ENCODE data around the gene CALB2.
"Not testable (repeated sequence)": the region's sequence is repeated elsewhere in the genome, so short reads cannot be mapped to it uniquely, and the experiment has no call there.

Gene CALB2

DNA sequence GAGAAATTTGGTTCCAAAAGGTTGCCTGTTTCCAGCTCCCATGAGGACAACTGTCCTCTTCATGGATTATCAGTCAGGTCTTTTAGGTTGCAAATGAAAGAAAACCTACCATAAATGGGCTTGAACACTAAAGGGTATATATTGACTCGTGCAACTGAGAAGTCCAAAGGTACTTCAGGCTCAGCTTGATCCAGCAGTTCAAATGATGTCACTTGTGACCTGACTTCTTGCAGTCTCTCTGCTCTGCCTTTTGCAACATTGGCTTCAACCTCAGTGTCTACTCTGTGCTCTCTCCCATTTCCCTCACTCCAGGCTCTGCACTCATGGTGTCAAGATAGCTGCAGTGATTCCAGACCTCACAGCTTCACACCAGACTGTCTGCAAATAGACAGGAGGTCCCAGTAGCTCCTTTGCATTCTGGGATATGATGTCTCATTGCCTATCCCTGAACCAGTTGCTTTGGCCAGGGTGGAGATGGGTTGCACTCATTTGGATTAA, 5.5 kb upstream of the CALB2 start:
- no peak for DNase-seq

GRCh38 chr16:71353736-71354135, 4.8 kb upstream of the CALB2 start:
- DNase-seq, result no peak

DNA sequence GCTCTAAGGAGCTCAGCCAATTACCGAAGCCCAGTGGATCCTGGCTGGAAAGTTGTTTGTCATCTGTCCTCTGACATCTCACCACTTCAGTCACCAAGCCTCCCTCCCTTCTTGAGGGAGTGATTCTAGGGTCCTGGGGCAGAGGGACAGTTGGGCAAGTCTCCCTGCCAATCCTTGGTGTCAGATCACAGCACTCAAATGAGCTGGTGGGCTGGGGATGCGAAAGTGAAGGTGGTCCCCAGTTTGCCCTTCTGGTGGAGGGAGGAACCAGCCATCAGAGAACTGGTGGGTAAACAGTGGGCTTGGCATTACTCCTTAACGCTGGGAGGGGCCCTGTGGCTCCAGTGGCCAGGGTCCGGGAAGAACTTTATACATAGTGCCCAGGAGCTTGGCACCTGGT, 4.4 kb upstream of the CALB2 start:
- no peak for DNase-seq

- no peak for DNase-seq
Measured at GRCh38 chr16:71356051-71356740, 2.3 kb upstream of the CALB2 start.

DNA sequence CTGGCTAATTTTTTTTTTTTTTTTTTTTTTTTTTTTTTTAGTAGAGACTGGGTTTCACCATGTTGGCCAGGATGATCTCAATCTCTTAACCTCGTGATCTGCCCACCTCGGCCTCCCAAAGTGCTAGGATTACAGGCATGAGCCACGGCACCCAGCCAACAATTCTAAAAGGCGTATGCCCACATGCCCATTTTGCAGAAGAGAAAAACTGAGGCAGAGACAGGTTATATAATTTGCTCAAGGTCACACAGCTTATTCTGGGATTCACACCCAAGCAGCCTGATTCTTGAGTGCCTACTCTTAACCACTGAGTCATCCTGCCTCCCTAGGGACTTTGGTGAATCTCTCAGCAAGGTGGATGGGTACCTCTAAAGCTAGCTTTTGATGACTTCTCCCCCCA, 1.6 kb upstream of the CALB2 start:
- DNase-seq, result not testable (repeated sequence)

DNA sequence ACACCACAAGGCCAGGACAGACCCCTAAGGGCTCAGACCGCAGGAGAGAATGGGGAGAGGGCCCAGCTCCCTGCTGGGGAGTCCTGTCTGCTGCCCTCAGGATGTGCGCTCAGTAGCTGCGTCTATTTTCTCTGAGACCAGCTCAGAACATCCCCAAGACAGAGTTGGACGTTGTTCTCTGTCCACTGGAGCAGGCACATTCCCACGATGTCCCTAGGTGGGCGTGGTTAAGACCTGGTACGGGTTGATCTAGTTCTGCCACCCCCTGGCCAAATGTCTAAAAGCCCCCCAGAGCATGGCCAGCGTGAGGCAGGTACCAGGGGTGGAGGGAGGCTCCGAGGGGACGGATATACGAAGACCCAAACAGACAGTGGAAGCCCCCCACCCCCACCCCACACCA, 842 bp upstream of the CALB2 start:
- no peak for DNase-seq

DNA sequence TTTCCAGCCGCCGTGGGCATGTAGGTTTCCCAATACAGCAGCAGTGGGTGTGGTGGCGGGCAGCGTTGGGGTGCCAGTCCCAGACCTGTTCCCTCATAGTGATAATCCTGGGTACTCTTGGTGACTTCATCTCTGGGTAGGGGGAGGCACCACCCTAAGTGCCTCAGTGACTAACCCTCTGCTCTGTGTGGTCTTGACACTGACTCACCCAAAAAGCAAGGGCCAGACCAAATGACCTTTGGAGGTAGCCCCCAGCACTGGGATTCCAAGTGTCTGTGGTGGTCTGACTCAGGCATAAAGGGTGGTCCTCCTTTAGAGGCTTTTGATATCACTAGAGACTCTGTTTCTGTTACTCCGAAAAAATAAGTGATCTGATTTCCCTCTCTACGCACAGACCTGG, 908 bp downstream of the CALB2 start:
- DNase-seq, result no peak

GRCh38 chr16:71360378-71360777, 1.9 kb downstream of the CALB2 start:
- DNase-seq, result no peak

- no peak for DNase-seq
Measured at GRCh38 chr16:71364133-71364681, 5.7 kb downstream of the CALB2 start.

GRCh38 chr16:71365021-71365420, 6.5 kb downstream of the CALB2 start:
- no peak for DNase-seq

- no peak for DNase-seq
Measured at GRCh38 chr16:71367241-71367976, 8.9 kb downstream of the CALB2 start.

DNA sequence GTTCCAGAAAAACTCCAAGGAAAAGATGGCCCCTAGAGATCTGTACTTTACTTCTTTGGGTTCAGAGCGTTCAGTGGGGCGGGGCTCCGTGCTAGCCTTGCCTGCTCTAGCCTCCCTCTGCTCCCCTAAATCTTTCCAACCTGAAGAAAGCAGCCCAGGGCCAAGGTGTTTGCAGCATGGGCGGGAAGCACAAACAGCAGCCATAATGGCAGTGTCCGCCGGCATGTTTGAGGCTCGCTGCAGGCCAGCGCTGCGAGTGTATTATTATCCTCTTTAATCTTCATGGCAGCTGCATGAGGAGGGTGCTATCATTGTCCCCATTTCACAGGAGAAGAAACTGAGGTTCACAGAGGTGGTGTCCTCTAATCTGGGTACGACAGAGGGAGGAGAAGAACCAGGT, 10.4 kb downstream of the CALB2 start:
- DNase-seq, result no peak

DNA sequence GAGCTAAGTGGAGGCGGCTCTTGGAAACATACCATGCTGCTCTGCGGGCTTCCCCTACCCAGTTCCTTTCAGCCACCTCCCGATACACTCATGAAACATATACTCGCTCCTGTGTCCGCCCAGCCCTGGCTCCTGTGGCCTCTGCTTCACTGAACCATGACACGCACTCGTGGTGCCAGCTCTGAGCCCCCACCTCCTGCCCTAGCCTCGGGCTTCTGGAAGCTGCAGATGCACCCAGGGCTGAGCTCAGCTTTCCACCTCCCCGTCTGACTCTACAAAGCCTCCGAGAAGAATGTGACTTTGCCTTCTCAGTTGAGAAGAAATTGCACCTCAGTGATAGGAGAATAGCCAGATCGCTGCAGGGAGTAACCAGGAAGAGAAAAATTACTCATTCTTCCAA, 11.0 kb downstream of the CALB2 start:
- no peak for DNase-seq

DNA sequence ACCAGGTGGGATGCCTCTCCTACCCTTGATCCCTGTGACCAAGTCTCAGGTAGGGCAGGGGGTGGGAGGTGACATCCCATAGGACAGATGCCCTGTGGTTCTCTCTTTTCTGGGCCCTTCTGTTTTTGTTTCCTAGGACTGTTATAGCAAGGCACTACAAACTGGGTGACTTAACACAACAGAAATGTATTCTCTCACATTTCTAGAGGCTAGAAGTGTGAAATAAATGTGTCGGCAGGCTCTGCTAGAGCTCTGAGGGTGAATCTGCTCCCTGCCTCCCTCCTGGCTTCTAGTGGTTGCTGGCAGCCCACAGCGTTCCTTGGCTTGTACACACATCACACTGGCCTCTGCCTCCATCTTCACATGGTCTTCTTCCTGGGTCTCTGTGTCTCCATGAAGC, 12.7 kb downstream of the CALB2 start:
- no peak for DNase-seq

DNA sequence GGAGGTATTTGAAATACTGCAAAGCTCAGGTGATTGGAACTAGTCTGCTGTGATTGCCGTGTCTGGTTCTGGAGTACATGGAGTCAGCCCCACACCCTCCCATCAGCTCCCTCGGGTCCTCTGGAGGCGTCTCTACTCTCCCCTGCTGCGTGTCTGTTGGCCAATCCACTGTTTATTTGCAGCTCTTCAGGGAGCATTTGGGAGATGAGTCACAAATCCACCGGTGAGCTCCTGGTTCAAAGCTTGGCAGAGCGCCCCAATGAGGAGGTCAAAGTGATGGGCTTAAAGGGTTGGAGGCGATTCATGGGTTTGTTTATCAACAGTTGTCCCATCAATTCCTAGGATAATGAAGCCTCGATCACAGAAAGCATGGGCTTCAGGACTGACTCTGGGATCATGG, 14.6 kb downstream of the CALB2 start:
- no peak for DNase-seq

DNA sequence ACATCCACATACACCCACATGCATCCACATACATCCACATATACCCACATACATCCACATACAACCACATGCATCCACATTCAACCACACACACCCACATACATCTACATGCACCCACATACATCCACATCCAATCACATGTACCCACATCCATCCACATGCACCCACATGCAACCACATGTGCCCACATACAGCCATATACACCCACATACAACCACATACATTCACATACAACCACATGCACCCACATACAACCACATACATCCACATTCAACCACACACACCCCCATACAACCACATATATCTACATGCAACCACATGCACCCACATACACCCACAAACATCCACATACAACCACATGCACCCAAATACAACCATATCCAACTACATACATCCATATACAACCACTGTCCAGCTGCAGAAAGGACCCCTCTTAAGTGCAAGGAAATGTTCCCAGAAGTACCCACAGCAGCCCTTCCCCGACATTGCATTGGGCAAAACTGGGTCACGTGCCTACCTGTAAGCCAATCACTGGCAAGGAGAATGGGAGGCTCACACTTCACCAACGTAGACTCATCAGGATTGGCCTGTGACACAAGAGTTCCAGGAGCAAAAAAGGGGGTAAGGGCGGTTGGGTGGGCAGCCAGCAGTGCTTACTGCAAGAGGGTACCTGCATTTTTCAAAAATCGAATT, 18.1 kb downstream of the CALB2 start:
- no peak for DNase-seq

DNA sequence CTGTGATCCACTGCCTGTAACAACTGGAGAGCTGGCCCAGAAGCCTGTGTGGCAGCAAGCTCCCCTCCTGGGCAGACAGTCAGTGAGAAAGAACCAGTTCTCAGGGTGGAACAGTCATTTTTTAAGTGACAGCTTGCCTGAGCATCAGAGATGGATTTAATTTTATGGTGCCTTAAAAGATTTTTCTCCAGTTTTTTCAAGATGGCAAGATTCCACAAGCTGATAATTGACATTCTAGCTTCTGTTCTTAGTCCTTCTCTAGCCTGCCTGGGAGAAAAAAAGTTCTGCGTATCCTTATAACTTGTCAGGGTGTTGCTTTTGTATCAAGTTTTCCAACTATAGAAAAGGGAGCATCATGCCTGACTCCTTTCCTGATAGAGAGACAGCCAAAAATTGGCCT, 21.2 kb downstream of the CALB2 start:
- no peak for DNase-seq

DNA sequence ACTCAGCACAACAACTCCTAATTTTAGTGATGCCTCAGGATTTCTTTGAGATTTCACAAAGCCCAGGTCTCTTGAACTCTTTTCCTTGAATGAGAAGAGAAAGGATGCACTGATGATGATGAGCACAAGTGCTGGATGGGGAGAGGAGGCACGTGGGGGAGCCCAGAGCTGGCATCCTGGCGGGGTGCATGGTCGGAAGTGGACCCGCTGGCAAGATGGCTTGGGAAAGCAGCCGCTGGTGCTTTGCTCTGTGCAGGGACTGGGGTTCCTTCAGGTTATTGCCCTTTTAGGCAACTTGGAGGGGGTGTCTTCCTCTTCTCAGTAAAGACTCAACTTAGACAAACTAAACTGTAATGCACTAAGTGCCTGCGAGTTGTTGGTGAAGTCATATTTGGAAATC, 22.3 kb downstream of the CALB2 start:
- DNase-seq, result no peak

GRCh38 chr16:71383054-71383773, 24.7 kb downstream of the CALB2 start:
- no peak for DNase-seq

DNA sequence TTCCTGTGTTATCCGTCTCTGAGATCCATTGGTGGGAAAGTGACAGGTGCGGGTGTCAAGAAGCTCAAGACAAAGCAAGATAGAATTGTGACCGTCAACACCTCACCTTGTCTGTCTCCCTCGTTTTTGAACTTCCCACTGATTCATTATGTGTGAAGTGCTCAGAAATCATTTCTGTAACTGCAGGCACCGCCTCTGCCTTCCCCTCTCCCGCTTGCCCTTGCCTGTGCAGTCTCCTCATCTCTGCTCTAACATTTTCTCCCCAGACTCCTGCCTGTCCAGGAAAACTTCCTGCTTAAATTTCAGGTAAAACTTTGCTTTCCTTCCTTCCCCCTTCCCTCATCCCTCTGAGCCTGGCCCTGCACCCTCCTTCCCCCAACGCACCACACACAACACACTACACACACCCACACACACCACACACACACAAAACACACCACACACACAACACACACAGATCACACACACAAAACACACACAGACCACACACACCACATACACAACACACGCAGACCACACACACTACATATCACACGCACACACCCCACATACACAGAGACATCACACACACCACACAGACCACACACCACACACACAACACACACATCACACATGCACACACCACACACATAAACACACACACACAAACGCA, 25.7 kb downstream of the CALB2 start:
- DNase-seq, result no peak

- no peak for DNase-seq
Measured at GRCh38 chr16:71387045-71387871, 28.7 kb downstream of the CALB2 start.

All from central memory CD4-positive, alpha-beta T cell (primary cell).